A549 (cell line): Measurements from ENCODE around the gene RBFOX1. TPM values are rescaled to one million over a fixed set of nuclear protein-coding genes. Genes with fewer than 3 reads are reported as not detected.

Experiments used
- ATAC-seq, 2 experiments: fragments of 200-7000 bp in 1 of 2; fragments of >200 bp in 1 of 2; cut with Nextera tagmentation in 1 of 2; cut with Tn5 transposase in 1 of 2; 3 replicates each; pipeline versions ENCODE4 v1.8.0 to v1.9.1; 2018 to 2020; ENCODE audit warnings: mild to moderate bottlenecking in 1 of 2, moderate library complexity in 1 of 2
- CTCF ChIA-PET: fragments of 300-600 bp; sonication (Branson Sonifier 250); formaldehyde crosslinking; extraction: SDS; loops from one replicate; lab custom pipeline; 2021; ENCODE audit warnings: antibody characterized with exemption, inconsistent platforms; lab: Yijun Ruan, JAX
- POLR2A ChIA-PET: fragments of 350-600 bp; formaldehyde crosslinking; extraction: SDS; loops from one replicate; lab custom pipeline; 2021; ENCODE audit warnings: antibody characterized with exemption, inconsistent platforms; lab: Yijun Ruan, JAX
- DNase-seq, 2 experiments: peaks; one replicate each; pipeline versions ENCODE4 v3.0.0 to v3.0.0-alpha.2; 2011 to 2016; ENCODE audit warnings: low read depth in 1 of 2, low spot score in 1 of 2
- FAIRE-seq: peaks from 2 replicates; lab custom pipeline; 2011; peaks lifted over from hg19 to GRCh38; lab: Jason Lieb, UNC
- H3K27ac ChIP-seq, 2 experiments: fragments of >200 bp; sonication (Bioruptor Twin); formaldehyde crosslinking; 3 replicates each; pipeline ENCODE4 v1.5.1; 2016 to 2017
- H3K4me1 ChIP-seq: fragments of >200 bp; sonication (Bioruptor Twin); formaldehyde crosslinking; 3 replicates; pipeline ENCODE4 v1.6.1; 2016
- H3K4me2 ChIP-seq: fragments of >200 bp; sonication (Bioruptor Twin); formaldehyde crosslinking; 3 replicates; pipeline ENCODE4 v1.6.1; 2016
- H3K4me3 ChIP-seq: fragments of >200 bp; sonication (Bioruptor Twin); formaldehyde crosslinking; 3 replicates; pipeline ENCODE4 v1.5.1; 2016
- H3K9me3 ChIP-seq: fragments of >200 bp; sonication (Bioruptor Twin); formaldehyde crosslinking; 3 replicates; pipeline ENCODE4 v1.6.1; 2016
- ATOH8 ChIP-seq: fragments of 250-450 bp; sonication (Bioruptor Pico); IDR thresholded peaks from 2 replicates; pipeline ENCODE4 v1.5.0; 2020; ENCODE audit warnings: low read depth, mild to moderate bottlenecking, moderate library complexity
- CBX8 ChIP-seq: fragments of 200-600 bp; sonication (generic); IDR thresholded peaks from 2 replicates; pipeline ENCODE4 v1.6.1; 2016
- FOXS1 ChIP-seq: fragments of 250-450 bp; sonication (Bioruptor Pico); IDR thresholded peaks from 2 replicates; pipeline ENCODE4 v1.5.0; 2020; ENCODE audit warnings: mild to moderate bottlenecking, moderate library complexity
- HEYL ChIP-seq: fragments of 250-450 bp; sonication (Bioruptor Pico); IDR thresholded peaks from 2 replicates; pipeline ENCODE4 v1.8.0; 2021; ENCODE audit warnings: mild to moderate bottlenecking, moderate library complexity
- HOXB13 ChIP-seq: fragments of 250-450 bp; sonication (Bioruptor Pico); IDR thresholded peaks from 2 replicates; pipeline ENCODE4 v1.5.0; 2020; ENCODE audit warnings: low read depth, mild to moderate bottlenecking, moderate library complexity
- JUN ChIP-seq, 2 experiments: fragments of >200 bp; sonication (Bioruptor Twin); formaldehyde crosslinking; IDR thresholded peaks; 2 replicates in 1 of 2; 3 replicates in 1 of 2; pipeline ENCODE4 v1.6.1; 2016 to 2017
- KDM1A ChIP-seq: fragments of 200-600 bp; sonication (generic); IDR thresholded peaks from 2 replicates; pipeline ENCODE4 v1.6.1; 2016; ENCODE audit warnings: low read depth, mild to moderate bottlenecking
- KDM5A ChIP-seq: fragments of 200-600 bp; sonication (generic); IDR thresholded peaks from 2 replicates; pipeline ENCODE4 v1.6.1; 2016; ENCODE audit warnings: antibody characterized with exemption, mild to moderate bottlenecking
- NFE2L2 ChIP-seq: fragments of 150-350 bp; conservative IDR thresholded peaks from 2 replicates; pipeline ENCODE4 v1.6.1; 2014; ENCODE audit warnings: low read length
- PBX3 ChIP-seq: IDR thresholded peaks from 2 replicates; pipeline ENCODE4 v1.6.1; 2012
- PHF8 ChIP-seq: fragments of 200-600 bp; sonication (generic); IDR thresholded peaks from 2 replicates; pipeline ENCODE4 v1.6.1; 2016; ENCODE audit warnings: low read depth, mild to moderate bottlenecking, antibody characterized with exemption, moderate library complexity, borderline replicate concordance
- POLR2A ChIP-seq: IDR thresholded peaks from 2 replicates; pipeline ENCODE4 v1.6.1; 2012; ENCODE audit warnings: mild to moderate bottlenecking, low read length
- RCOR1 ChIP-seq: fragments of 150-350 bp; IDR thresholded peaks from 2 replicates; pipeline ENCODE4 v1.6.1; 2014; ENCODE audit warnings: antibody characterized with exemption, low read length, low read depth
- RNF2 ChIP-seq: fragments of 200-600 bp; sonication (generic); IDR thresholded peaks from 2 replicates; pipeline ENCODE4 v1.6.1; 2016; ENCODE audit warnings: low read depth, mild to moderate bottlenecking, antibody characterized with exemption, moderate library complexity, borderline replicate concordance
- SMC3 ChIP-seq: fragments of >200 bp; sonication (Bioruptor Twin); formaldehyde crosslinking; IDR thresholded peaks from 3 replicates; pipeline ENCODE4 v1.6.1; 2018; ENCODE audit warnings: inconsistent platforms
- TFCP2L1 ChIP-seq: fragments of 250-450 bp; sonication (Bioruptor Pico); IDR thresholded peaks from 2 replicates; pipeline ENCODE4 v1.5.0; 2021; ENCODE audit warnings: mild to moderate bottlenecking
- TP53 ChIP-seq: fragments of 250-450 bp; sonication (Bioruptor Pico); IDR thresholded peaks from 2 replicates; pipeline ENCODE4 v1.5.0; 2021; ENCODE audit warnings: mild to moderate bottlenecking, moderate library complexity
- WGBS: methylation state at CpG from one replicate; pipeline ENCODE4 v1.1.6; 2017; ENCODE audit errors: missing lambda C conversion rate; 5-methylcytosine and 5-hydroxymethylcytosine counted together
- polyA plus RNA-seq, 4 experiments: library from polyadenylated mRNA; depleted of rRNA in 3 of 4; stranded (reverse); fragments of >200 nt; fragmentation: RNase III in 1 of 4; extraction: RNeasy Plus Mini Kit Qiagen cat#74134 plus additional on column Dnase treatment in 1 of 4; gene quantifications; 2 replicates in 3 of 4; 3 replicates in 1 of 4; pipeline ENCODE4 v1.2.3, GENCODE V29; 2011 to 2017
- TF ChIP-seq, protein P1 (sequence below): fragments of 250-450 bp; sonication (Bioruptor Pico); IDR thresholded peaks from 2 replicates; pipeline ENCODE4 v1.5.0; 2021; ENCODE audit warnings: mild to moderate bottlenecking, moderate library complexity, borderline replicate concordance
- TF ChIP-seq, protein P2 (sequence below): fragments of 150-350 bp; IDR thresholded peaks from 2 replicates; pipeline ENCODE4 v1.6.1; 2014; ENCODE audit warnings: low read depth, mild to moderate bottlenecking, low read length
- TF ChIP-seq, protein P3 (sequence below): fragments of 200-600 bp; sonication (generic); IDR thresholded peaks from 2 replicates; pipeline ENCODE4 v1.6.1; 2016; ENCODE audit warnings: antibody characterized with exemption, mild to moderate bottlenecking, moderate library complexity

The RBFOX1 gene
- polyA plus RNA-seq, 2 of the 4 experiments (the other 2 are of a cell fraction) = not detected

DNA sequence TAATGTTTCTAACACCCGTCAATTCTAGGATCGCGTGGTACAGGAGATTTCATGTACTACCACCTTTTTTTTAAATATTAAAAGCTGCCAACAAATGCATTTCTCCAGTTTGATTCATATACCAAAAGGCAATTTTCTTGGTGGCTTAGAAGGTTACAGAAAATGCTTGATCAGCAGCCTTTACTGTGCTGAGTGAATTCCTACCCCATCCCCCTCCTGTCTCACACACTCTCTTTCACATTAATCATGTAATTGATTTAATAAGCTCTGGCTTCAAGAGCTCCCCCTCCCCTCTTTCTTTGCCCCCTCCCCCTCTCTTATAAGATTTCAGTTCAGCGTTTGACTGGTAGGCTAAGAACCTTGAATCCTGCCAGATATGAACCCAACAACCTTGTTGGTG, 110.5 kb downstream of the RBFOX1 start:
- no peak for DNase-seq
- Histone ChIP-seq H3K4me3 (no peak overlapping the region), H3K4me2 (no peak overlapping the region), H3K9me3 (no peaks in the 10 kb centered on the region), H3K4me1 (no peaks in the 10 kb centered on the region), H3K27ac (no peak overlapping the region)
- ATAC-seq = no peak
- WGBS = 31% methylated on average over 4 of the region's 4 CpGs
- TF ChIP-seq ATOH8 (CRISPR knock-in tag) = no peak
- no peak for TF ChIP-seq JUN (IDR thresholded peaks at IDR 0.05)
- no peak for TF ChIP-seq POLR2A
- TF ChIP-seq RNF2 = no peak
- TF ChIP-seq, protein P1, sequence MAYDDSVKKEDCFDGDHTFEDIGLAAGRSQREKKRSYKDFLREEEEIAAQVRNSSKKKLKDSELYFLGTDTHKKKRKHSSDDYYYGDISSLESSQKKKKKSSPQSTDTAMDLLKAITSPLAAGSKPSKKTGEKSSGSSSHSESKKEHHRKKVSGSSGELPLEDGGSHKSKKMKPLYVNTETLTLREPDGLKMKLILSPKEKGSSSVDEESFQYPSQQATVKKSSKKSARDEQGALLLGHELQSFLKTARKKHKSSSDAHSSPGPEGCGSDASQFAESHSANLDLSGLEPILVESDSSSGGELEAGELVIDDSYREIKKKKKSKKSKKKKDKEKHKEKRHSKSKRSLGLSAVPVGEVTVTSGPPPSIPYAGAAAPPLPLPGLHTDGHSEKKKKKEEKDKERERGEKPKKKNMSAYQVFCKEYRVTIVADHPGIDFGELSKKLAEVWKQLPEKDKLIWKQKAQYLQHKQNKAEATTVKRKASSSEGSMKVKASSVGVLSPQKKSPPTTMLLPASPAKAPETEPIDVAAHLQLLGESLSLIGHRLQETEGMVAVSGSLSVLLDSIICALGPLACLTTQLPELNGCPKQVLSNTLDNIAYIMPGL (CRISPR knock-in tag) = no peak
- TF ChIP-seq, protein P2, sequence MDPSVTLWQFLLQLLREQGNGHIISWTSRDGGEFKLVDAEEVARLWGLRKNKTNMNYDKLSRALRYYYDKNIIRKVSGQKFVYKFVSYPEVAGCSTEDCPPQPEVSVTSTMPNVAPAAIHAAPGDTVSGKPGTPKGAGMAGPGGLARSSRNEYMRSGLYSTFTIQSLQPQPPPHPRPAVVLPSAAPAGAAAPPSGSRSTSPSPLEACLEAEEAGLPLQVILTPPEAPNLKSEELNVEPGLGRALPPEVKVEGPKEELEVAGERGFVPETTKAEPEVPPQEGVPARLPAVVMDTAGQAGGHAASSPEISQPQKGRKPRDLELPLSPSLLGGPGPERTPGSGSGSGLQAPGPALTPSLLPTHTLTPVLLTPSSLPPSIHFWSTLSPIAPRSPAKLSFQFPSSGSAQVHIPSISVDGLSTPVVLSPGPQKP = no peak
- TF ChIP-seq NFE2L2 = no peak
- no peak for TF ChIP-seq PBX3
- no peak for TF ChIP-seq TP53
- TF ChIP-seq KDM1A = no peak
- TF ChIP-seq FOXS1 (CRISPR knock-in tag) = no peak
- TF ChIP-seq SMC3 = no peak
- TF ChIP-seq HOXB13 (CRISPR knock-in tag) = no peak
- TF ChIP-seq KDM5A = no peak
- TF ChIP-seq CBX8 = no peak
- TF ChIP-seq PHF8 = no peak
- no peak for TF ChIP-seq TFCP2L1 (CRISPR knock-in tag)
- no peak for TF ChIP-seq HEYL (CRISPR knock-in tag)
- TF ChIP-seq, protein P3, sequence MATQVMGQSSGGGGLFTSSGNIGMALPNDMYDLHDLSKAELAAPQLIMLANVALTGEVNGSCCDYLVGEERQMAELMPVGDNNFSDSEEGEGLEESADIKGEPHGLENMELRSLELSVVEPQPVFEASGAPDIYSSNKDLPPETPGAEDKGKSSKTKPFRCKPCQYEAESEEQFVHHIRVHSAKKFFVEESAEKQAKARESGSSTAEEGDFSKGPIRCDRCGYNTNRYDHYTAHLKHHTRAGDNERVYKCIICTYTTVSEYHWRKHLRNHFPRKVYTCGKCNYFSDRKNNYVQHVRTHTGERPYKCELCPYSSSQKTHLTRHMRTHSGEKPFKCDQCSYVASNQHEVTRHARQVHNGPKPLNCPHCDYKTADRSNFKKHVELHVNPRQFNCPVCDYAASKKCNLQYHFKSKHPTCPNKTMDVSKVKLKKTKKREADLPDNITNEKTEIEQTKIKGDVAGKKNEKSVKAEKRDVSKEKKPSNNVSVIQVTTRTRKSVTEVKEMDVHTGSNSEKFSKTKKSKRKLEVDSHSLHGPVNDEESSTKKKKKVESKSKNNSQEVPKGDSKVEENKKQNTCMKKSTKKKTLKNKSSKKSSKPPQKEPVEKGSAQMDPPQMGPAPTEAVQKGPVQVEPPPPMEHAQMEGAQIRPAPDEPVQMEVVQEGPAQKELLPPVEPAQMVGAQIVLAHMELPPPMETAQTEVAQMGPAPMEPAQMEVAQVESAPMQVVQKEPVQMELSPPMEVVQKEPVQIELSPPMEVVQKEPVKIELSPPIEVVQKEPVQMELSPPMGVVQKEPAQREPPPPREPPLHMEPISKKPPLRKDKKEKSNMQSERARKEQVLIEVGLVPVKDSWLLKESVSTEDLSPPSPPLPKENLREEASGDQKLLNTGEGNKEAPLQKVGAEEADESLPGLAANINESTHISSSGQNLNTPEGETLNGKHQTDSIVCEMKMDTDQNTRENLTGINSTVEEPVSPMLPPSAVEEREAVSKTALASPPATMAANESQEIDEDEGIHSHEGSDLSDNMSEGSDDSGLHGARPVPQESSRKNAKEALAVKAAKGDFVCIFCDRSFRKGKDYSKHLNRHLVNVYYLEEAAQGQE = no peak
- no peak for TF ChIP-seq RCOR1
- ChIA-PET CTCF (interaction anchor here (1.2 kb wide), 1 partner anchor 25 kb away, joined by 3 read pairs; no protein-coding TSS in a partner anchor), POLR2A (no interaction called here)
- FAIRE-seq = no peak
